Suprapubic skin (tissue), 4 donors: ENCODE data around the gene PPP2R5B. TPM values are rescaled to one million over a fixed set of nuclear protein-coding genes. Genes with fewer than 3 reads are reported as not detected.

Experiments used
- DNase-seq, 2 donors: peaks; one replicate each; pipeline ENCODE4 v3.0.0-alpha.2; 2019; ENCODE audit warnings: low spot score in 2 of 2
- H3K27ac ChIP-seq: fragments of 200-600 bp; sonication (generic); one replicate; pipeline ENCODE4 v1.5.1; 2019
- H3K27me3 ChIP-seq: fragments of 200-600 bp; sonication (generic); one replicate; pipeline ENCODE4 v1.5.1; 2019
- H3K36me3 ChIP-seq: fragments of 200-600 bp; sonication (generic); one replicate; pipeline ENCODE4 v1.5.1; 2019
- H3K4me1 ChIP-seq: fragments of 200-600 bp; sonication (generic); one replicate; pipeline ENCODE4 v1.5.1; 2019
- H3K4me3 ChIP-seq: fragments of 200-600 bp; sonication (generic); one replicate; pipeline ENCODE4 v1.5.1; 2019; ENCODE audit warnings: mild to moderate bottlenecking
- H3K9me3 ChIP-seq: fragments of 200-600 bp; sonication (generic); one replicate; pipeline ENCODE4 v1.5.1; 2019
- EP300 ChIP-seq: sonication (generic); formaldehyde crosslinking; IDR thresholded peaks from one replicate; pipeline ENCODE4 v1.6.1; 2017; ENCODE audit warnings: antibody characterized with exemption
- POLR2A ChIP-seq, 2 donors: fragments of 450-650 bp; IDR thresholded peaks; one replicate each; pipeline ENCODE4 v1.6.1; 2017; ENCODE audit warnings: antibody characterized with exemption in 2 of 2, mild to moderate bottlenecking in 2 of 2, moderate library complexity in 2 of 2
- POLR2AphosphoS5 ChIP-seq, 3 donors: sonication (generic); formaldehyde crosslinking; IDR thresholded peaks; one replicate each; pipeline ENCODE4 v1.6.1; 2017; ENCODE audit warnings: antibody characterized with exemption in 3 of 3
- WGBS: methylation state at CpG from one replicate; pipeline ENCODE4 v1.1.5; 2018; 5-methylcytosine and 5-hydroxymethylcytosine counted together
- total RNA-seq, 4 donors: library from RNA; depleted of rRNA; stranded (reverse); fragments of >200 nt; gene quantifications; one replicate each; pipeline ENCODE4 v1.1.0, GENCODE V29; 2016
- TF ChIP-seq, protein P1 (sequence below), 2 donors: fragments of 200-600 bp in 1 of 2; fragments of 450-650 bp in 1 of 2; sonication (generic) in 1 of 2; IDR thresholded peaks; one replicate each; pipeline ENCODE4 v1.5.1; 2016 to 2019; ENCODE audit warnings: antibody characterized with exemption in 2 of 2, mild to moderate bottlenecking in 1 of 2, moderate library complexity in 1 of 2

Gene PPP2R5B
- total RNA-seq, 4 donors from 2014 or later, result 20.1 to 38.3 (median 27.3) TPM

DNA sequence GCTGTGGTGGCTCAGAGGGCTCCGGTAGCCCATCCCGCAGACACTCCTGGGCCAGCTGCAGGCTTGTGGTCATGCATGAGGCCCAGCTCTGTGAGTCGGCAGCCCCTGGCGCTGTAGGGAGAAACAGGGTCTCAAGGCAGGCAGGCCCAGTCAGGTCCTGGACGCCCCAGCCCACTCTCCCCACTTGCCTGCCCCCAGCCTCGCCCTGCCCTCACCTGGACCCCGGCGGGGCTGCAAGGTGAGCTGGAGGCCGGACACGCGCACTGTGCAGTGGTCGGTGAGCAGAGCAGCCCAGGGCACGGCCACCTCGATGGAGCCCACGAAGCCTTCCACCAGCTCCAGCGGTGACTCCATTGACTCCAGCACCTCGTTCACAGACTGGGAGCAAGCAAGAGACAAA lies 10.4 kb upstream of the PPP2R5B start:
- Histone ChIP-seq H3K27me3 (no peaks in the 10 kb centered on the region), H3K4me1 (peaks cover 34% of the 10 kb centered on the region), H3K9me3 (no peaks in the 10 kb centered on the region), H3K27ac (no peak overlapping the region), H3K4me3 (no peak overlapping the region), H3K36me3 (peaks cover 52% of the 10 kb centered on the region)
- WGBS, result no CpG with 5 or more reads among the region's 17 CpGs
- TF ChIP-seq, protein P1, sequence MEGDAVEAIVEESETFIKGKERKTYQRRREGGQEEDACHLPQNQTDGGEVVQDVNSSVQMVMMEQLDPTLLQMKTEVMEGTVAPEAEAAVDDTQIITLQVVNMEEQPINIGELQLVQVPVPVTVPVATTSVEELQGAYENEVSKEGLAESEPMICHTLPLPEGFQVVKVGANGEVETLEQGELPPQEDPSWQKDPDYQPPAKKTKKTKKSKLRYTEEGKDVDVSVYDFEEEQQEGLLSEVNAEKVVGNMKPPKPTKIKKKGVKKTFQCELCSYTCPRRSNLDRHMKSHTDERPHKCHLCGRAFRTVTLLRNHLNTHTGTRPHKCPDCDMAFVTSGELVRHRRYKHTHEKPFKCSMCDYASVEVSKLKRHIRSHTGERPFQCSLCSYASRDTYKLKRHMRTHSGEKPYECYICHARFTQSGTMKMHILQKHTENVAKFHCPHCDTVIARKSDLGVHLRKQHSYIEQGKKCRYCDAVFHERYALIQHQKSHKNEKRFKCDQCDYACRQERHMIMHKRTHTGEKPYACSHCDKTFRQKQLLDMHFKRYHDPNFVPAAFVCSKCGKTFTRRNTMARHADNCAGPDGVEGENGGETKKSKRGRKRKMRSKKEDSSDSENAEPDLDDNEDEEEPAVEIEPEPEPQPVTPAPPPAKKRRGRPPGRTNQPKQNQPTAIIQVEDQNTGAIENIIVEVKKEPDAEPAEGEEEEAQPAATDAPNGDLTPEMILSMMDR (IDR thresholded peaks at IDR 0.05), result no peak
- TF ChIP-seq POLR2A (IDR thresholded peaks at IDR 0.05), result no peak
- no peak for DNase-seq

DNA sequence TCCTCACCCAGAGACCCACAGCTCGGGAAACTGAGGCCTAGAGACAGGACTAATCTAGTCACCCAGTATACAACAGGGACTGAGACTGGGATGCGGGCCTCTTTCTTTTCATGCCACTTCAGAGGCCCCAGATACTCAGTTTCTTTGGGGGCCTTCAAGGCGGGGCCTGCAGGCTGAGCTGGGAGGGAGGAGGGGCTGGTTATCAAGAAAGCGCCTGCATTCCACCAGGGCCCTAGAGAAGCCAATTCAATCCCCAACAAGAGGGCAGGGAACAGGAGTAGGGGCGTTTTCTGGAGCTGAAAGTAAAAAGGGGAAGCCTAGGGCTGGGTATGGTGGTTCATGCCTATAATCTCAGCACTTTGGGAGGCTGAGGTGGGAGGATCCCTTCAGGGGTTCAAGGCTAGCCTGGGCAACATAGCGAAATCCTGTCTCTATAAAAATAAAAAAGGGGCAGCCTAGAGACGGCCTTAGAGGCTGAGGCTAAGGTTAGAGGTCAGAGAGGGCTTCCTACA lies 9.1 kb upstream of the PPP2R5B start:
- peak overlapping the region; percentile 17 for H3K27ac ChIP-seq
- WGBS, result 87% methylated on average over 7 of the region's 7 CpGs
- H3K36me3 ChIP-seq, result peaks cover 39% of the 10 kb centered on the region
- H3K9me3 ChIP-seq, result no peaks in the 10 kb centered on the region
- H3K4me1 ChIP-seq, result peaks cover 34% of the 10 kb centered on the region
- TF ChIP-seq, protein P1 (IDR thresholded peaks at IDR 0.05), result no peak
- TF ChIP-seq EP300, result no peak
- H3K27me3 ChIP-seq, result no peaks in the 10 kb centered on the region
- no peak for DNase-seq
- peak overlapping the region; percentile 93 for H3K4me3 ChIP-seq

DNA sequence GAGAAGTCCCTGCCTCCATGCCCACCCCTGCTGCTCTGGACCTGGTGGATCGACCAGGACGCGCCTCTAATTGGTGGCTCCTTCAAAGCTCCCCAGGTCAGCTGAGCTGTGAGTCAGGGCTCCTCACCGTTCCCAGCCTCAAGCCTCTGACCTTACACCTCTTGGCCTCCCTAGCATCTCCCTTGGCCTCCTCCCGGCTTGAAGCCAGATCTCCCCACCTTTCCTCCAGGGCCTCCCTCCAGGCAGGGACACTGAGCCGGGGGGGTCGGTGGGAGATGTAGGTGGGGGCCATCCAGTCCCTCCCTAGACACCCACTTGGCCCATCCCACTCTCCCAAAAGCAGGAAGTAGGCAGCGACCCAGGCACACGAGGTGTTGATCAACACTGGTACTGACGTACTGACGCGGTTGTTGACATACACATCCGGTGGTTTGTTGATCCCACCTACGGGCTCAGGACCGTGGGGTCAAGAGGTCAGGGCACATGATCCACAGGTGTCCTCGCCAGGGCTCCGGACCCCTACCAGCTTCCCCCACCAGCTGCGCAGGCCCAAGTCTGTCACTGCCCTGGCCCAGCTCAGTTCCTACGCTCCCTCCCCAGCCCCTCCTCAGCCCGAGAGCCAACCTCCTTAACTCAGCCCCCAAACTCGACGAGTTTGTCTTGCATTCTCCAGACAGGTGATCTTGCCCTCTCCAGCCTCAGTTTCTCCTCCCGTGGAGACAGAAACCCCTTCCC lies 8.3 kb upstream of the PPP2R5B start:
- WGBS, result 2% methylated on average over 16 of the region's 23 CpGs
- H3K36me3 ChIP-seq, result peaks cover 31% of the 10 kb centered on the region
- peak overlapping the region; percentile 93 for H3K4me3 ChIP-seq
- no peaks in the 10 kb centered on the region for H3K9me3 ChIP-seq
- DNase-seq, result peak in 1 of 2 donors; percentile 87
- H3K27ac ChIP-seq, result peak overlapping the region; percentile 81
- peaks cover 34% of the 10 kb centered on the region for H3K4me1 ChIP-seq
- TF ChIP-seq, protein P1 (IDR thresholded peaks at IDR 0.05), result no peak
- TF ChIP-seq POLR2A (IDR thresholded peaks at IDR 0.05) (no peak), POLR2AphosphoS5 (IDR thresholded peaks at IDR 0.05) (no peak), EP300 (no peak)
- no peaks in the 10 kb centered on the region for H3K27me3 ChIP-seq

DNA sequence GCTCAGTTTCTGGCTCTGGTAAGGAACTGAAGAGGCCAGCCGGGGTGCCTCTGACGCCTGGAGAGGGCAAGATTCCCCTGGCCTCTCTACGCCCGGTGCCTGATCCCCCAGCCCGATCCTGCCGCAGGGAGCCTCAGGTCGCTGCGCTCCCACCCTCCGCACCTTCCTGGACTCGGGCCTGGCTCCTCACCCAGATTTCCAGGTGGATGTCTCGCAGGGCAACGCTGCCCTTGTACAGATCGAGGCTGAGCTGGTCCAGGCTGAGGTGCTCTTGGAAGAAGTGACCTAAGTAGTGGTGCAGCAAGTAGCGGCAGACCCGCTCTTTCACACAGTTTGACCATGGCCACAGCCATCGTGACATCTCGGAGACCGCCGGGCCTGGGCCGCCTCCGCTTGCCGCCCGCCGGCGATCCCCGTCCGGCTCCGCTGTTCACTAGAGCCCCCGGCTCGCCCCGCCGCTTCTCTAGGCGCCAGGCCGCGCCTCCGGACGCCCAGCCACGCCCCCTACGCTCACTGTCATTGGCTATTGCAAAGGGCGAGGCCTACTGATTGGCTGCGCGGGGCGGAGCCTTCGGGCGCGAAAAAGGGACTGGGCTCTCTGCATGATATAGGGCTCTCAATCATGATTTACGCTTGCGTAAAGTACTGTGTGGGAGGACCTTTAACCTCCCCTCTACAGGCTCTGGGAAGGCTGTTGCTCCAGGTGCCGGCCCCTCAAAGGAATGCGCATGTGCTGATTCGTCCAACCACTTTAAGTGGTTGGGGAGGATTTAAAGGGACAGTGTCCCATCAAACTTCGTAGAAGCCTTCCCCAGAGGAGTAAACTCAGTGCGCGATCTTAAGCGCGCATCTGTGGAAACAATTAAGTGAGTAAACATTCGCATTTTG lies 7.5 kb upstream of the PPP2R5B start, which contains the start of gene ATG2A:
Gene ATG2A, minus strand, starts transcription at position 435 of the 888 bp plus-strand sequence. Its CDS starts 74 bp downstream, at position 361.
- peak within 1 kb of the TSS; percentile 81 for H3K27ac ChIP-seq
- H3K27me3 ChIP-seq, result no peaks in the 10 kb centered on the region
- no peaks in the 10 kb centered on the region for H3K9me3 ChIP-seq
- WGBS, result under 1% methylated on average over 30 of the region's 57 CpGs
- TF ChIP-seq POLR2AphosphoS5 (IDR thresholded peaks at IDR 0.05) (peak in 2 of 3 donors; percentile 15 to 90), POLR2A (IDR thresholded peaks at IDR 0.05) (peak; percentile 62 to 76), EP300 (no peak)
- TF ChIP-seq, protein P1 (IDR thresholded peaks at IDR 0.05), result no peak
- H3K4me1 ChIP-seq, result peaks cover 34% of the 10 kb centered on the region
- DNase-seq, result peak; percentile 99 to 100
- H3K36me3 ChIP-seq, result peaks cover 23% of the 10 kb centered on the region
- peak within 1 kb of the TSS; percentile 93 for H3K4me3 ChIP-seq

DNA sequence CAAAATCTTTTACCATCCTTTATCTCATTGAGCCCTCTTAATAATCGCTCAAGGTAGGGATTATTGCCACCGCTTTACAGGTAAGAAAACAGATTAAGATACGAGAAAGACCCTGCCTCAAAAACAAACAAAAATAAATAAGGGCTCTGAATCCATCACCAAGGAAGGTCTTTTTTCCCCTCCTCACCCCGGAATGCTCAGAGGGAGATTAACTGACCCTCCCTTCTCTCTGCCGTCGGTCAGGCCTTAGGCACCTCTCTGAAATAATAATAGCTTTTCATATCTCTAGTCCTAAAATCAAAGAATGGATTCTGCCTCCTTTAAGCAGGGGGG lies 6.9 kb upstream of the PPP2R5B start:
- Histone ChIP-seq H3K27me3 (no peaks in the 10 kb centered on the region), H3K4me1 (peaks cover 34% of the 10 kb centered on the region), H3K9me3 (no peaks in the 10 kb centered on the region), H3K4me3 (peak overlapping the region; percentile 93), H3K36me3 (peaks cover 17% of the 10 kb centered on the region), H3K27ac (peak overlapping the region; percentile 44)
- TF ChIP-seq, protein P1 (IDR thresholded peaks at IDR 0.05), result no peak
- no peak for TF ChIP-seq POLR2AphosphoS5 (IDR thresholded peaks at IDR 0.05)
- no peak for TF ChIP-seq POLR2A (IDR thresholded peaks at IDR 0.05)
- no peak for TF ChIP-seq EP300
- 3% methylated on average over 6 of the region's 6 CpGs for WGBS
- no peak for DNase-seq
